ENCODE measurements around the gene TRIO. TPM values are rescaled to one million over a fixed set of nuclear protein-coding genes. Genes with fewer than 3 reads are reported as not detected.
A peak's percentile ranks its signal among the peaks of the same experiment; 100 is the strongest.

Gene TRIO
- total RNA-seq, 1 donor from 2014 or later, result 71.6 TPM

GRCh38 chr5:14261856-14262611 is 118.9 kb downstream of the TRIO start:
- no peak overlapping the region for H3K4me3 ChIP-seq (ENCODE audit: low read depth, low read length)
- no peaks in the 10 kb centered on the region for H3K36me3 ChIP-seq (ENCODE audit: control insufficient read depth, insufficient read depth, low read length)
- H3K27me3 ChIP-seq (ENCODE audit: control insufficient read depth, insufficient read depth, low read length), result no peaks in the 10 kb centered on the region
- no peak for TF ChIP-seq CTCF (IDR thresholded peaks at IDR 0.05; ENCODE audit: insufficient read depth, low read length, severe bottlenecking)
- DNase-seq (ENCODE audit: low read depth), result no peak
- FAIRE-seq, result no peak

- H3K36me3 ChIP-seq (ENCODE audit: control insufficient read depth, insufficient read depth, low read length), result no peaks in the 10 kb centered on the region
- no peaks in the 10 kb centered on the region for H3K27me3 ChIP-seq (ENCODE audit: control insufficient read depth, insufficient read depth, low read length)
- H3K4me3 ChIP-seq (ENCODE audit: low read depth, low read length), result no peak overlapping the region
- FAIRE-seq (no peak), DNase-seq (ENCODE audit: low read depth) (no peak)
- no peak for TF ChIP-seq CTCF (IDR thresholded peaks at IDR 0.05; ENCODE audit: insufficient read depth, low read length, severe bottlenecking)
These were observed 120.0 kb downstream of the TRIO start for GRCh38 chr5:14263113-14263512.

GRCh38 chr5:14263699-14264098 is 120.6 kb downstream of the TRIO start:
- DNase-seq (ENCODE audit: low read depth), result peak; percentile 85
- no peak overlapping the region for H3K4me3 ChIP-seq (ENCODE audit: low read depth, low read length)
- H3K36me3 ChIP-seq (ENCODE audit: control insufficient read depth, insufficient read depth, low read length), result no peaks in the 10 kb centered on the region
- TF ChIP-seq CTCF (IDR thresholded peaks at IDR 0.05; ENCODE audit: insufficient read depth, low read length, severe bottlenecking), result no peak
- FAIRE-seq, result no peak
- H3K27me3 ChIP-seq (ENCODE audit: control insufficient read depth, insufficient read depth, low read length), result no peaks in the 10 kb centered on the region

- no peaks in the 10 kb centered on the region for H3K36me3 ChIP-seq (ENCODE audit: control insufficient read depth, insufficient read depth, low read length)
- DNase-seq (ENCODE audit: low read depth) (peak; percentile 90), FAIRE-seq (no peak)
- no peak for TF ChIP-seq CTCF (IDR thresholded peaks at IDR 0.05; ENCODE audit: insufficient read depth, low read length, severe bottlenecking)
- H3K27me3 ChIP-seq (ENCODE audit: control insufficient read depth, insufficient read depth, low read length), result no peaks in the 10 kb centered on the region
- H3K4me3 ChIP-seq (ENCODE audit: low read depth, low read length), result no peak overlapping the region
These were observed 121.6 kb downstream of the TRIO start for GRCh38 chr5:14264605-14265316.

GRCh38 chr5:14265570-14265969 is 122.4 kb downstream of the TRIO start:
- TF ChIP-seq CTCF (IDR thresholded peaks at IDR 0.05; ENCODE audit: insufficient read depth, low read length, severe bottlenecking), result no peak
- Histone ChIP-seq H3K36me3 (ENCODE audit: control insufficient read depth, insufficient read depth, low read length) (no peaks in the 10 kb centered on the region), H3K4me3 (ENCODE audit: low read depth, low read length) (no peak overlapping the region), H3K27me3 (ENCODE audit: control insufficient read depth, insufficient read depth, low read length) (no peaks in the 10 kb centered on the region)
- no peak for FAIRE-seq
- peak; percentile 90 for DNase-seq (ENCODE audit: low read depth)
